Measurements from ENCODE around the gene OPCML. TPM values are rescaled to one million over a fixed set of nuclear protein-coding genes. Genes with fewer than 3 reads are reported as not detected.

Gene OPCML
- total and polyA plus RNA-seq, 2 of the 13 experiments (the other 11 are each of a cell fraction or from before 2014, with no cell fraction given) = not detected

- TF ChIP-seq ZXDC (CRISPR knock-in tag; IDR thresholded peaks at IDR 0.05) (no peak), SMYD3 (CRISPR knock-in tag; IDR thresholded peaks at IDR 0.05) (no peak), EZH2 (conservative IDR thresholded peaks at IDR 0.05; ENCODE audit: low read depth, low read length) (no peak)
Measured at GRCh38 chr11:133381761-133382130, 150.6 kb downstream of the OPCML start (continued).

GRCh38 chr11:133366147-133366546, 166.2 kb downstream of the OPCML start:
- no peak overlapping the region for H3K27ac ChIP-seq (ENCODE audit: extremely low read length, insufficient read depth, low read length)
- no peak overlapping the region for H3K4me2 ChIP-seq (ENCODE audit: low read depth, low read length)
- H3K9ac ChIP-seq (ENCODE audit: insufficient read depth, low read depth, low read length) = no peak overlapping the region
- H3K36me3 ChIP-seq (replicated peaks in 1 of 2; ENCODE audit: control insufficient read depth in 1 of 2, insufficient read depth in 2 of 2, low read length in 2 of 2) = no peaks in the 10 kb centered on the region
- no peaks in the 10 kb centered on the region for H4K20me1 ChIP-seq (ENCODE audit: insufficient read depth, low read length)
- no peaks in the 10 kb centered on the region for H3K79me2 ChIP-seq (ENCODE audit: insufficient read depth, low read length)
- DNase-seq (ENCODE audit: low spot score) (no peak), FAIRE-seq (no peak), ATAC-seq (no peak)
- intact Hi-C loops (cut with micrococcal nuclease; ENCODE audit: unreplicated experiment) = no loop called here
- 0 out of 5 replicates have a peak, but pooled peaks cover 0 to 8% of the 10 kb centered on the region in 2 experiments for H3K27me3 ChIP-seq (ENCODE audit: control insufficient read depth in 1 of 2, insufficient read depth in 2 of 2, low read length in 2 of 2)
- H3K4me1 ChIP-seq (ENCODE audit: insufficient read depth, low read length) = no peaks in the 10 kb centered on the region
- no peak overlapping the region for H2AFZ ChIP-seq (ENCODE audit: low read length)
- ChIA-PET CTCF (ENCODE audit: low intra/inter-chr PET ratio, low total read pairs) (no interaction called here), POLR2A (no interaction called here)
- in situ Hi-C loops (cut with HindIII; ENCODE audit: extremely low pct_ligation_motif_present, low pct_unique_long_range_greater_than_20kb) = no loop called here
- WGBS (ENCODE audit: low lambda C conversion rate) = 5% methylated on average over 8 of the region's 8 CpGs
- H3K4me3 ChIP-seq (replicated peaks in 1 of 3; ENCODE audit: insufficient read depth in 1 of 3, low read depth in 2 of 3, low read length in 3 of 3) = no peak overlapping the region
- no TSS peak for BruUV-seq (replicated peaks)
- no peak for TF ChIP-seq E2F2 (CRISPR knock-in tag; IDR thresholded peaks at IDR 0.05; ENCODE audit: borderline replicate concordance)
- no peak for TF ChIP-seq ATF2 (CRISPR knock-in tag; IDR thresholded peaks at IDR 0.05)
- no peak for TF ChIP-seq YY1 (IDR thresholded peaks at IDR 0.05; ENCODE audit: insufficient read depth, insufficient replicate concordance, low read depth, low read length)
- TF ChIP-seq TBX2 (CRISPR knock-in tag; IDR thresholded peaks at IDR 0.05; ENCODE audit: borderline replicate concordance) = no peak
- no peak for TF ChIP-seq NR2F6 (IDR thresholded peaks at IDR 0.05)
- TF ChIP-seq NR2F6 (CRISPR knock-in tag; IDR thresholded peaks at IDR 0.05) = no peak
- TF ChIP-seq ZNF44 (CRISPR knock-in tag; IDR thresholded peaks at IDR 0.05) = no peak
- H3K9me3 ChIP-seq (ENCODE audit: low read length) = no peaks in the 10 kb centered on the region

Measured in HepG2 (cell line).